K562 (cell line): ENCODE data around the gene IL1R1. TPM values are rescaled to one million over a fixed set of nuclear protein-coding genes. Genes with fewer than 3 reads are reported as not detected.

Experiments
- ATAC-seq: fragments of 200-7000 bp; cut with Tn5 transposase; 3 replicates; pipeline ENCODE4 v1.9.1; 2020; ENCODE audit warnings: moderate library complexity
- BruUV-seq: library from RNA; stranded (reverse); fragments of 400-500 nt; replicated peaks from 2 replicates; lab custom pipeline; 2021; lab: Mats Ljungman, UMichigan
- CTCF ChIA-PET: fragments of 300-600 bp; formaldehyde crosslinking; extraction: SDS; loops from one replicate; lab custom pipeline; 2021; ENCODE audit warnings: low intra/inter-chr PET ratio; lab: Yijun Ruan, JAX
- POLR2A ChIA-PET: fragments of 300-600, 350-650 bp; sonication (Branson Sonifier 250); formaldehyde crosslinking; extraction: SDS; loops from one replicate; lab custom pipeline; 2021; ENCODE audit warnings: antibody characterized with exemption, inconsistent platforms; lab: Yijun Ruan, JAX
- DNase-seq, 4 experiments: peaks; one replicate each; pipeline versions ENCODE4 v3.0.0 to v3.0.0-alpha.2; 2011 to 2018; ENCODE audit warnings: low spot score in 3 of 4, mixed read lengths in 3 of 4; ENCODE audit errors: extremely low read depth in 1 of 4
- FAIRE-seq: peaks from 2 replicates; lab custom pipeline; 2011; peaks lifted over from hg19 to GRCh38; lab: Jason Lieb, UNC
- H2AFZ ChIP-seq: 2 replicates; pipeline ENCODE4 v1.6.0; 2011; ENCODE audit warnings: low read depth, low read length, control low read depth, inconsistent platforms
- H3K27ac ChIP-seq: fragments of 200-600 bp; 3 replicates; pipeline ENCODE4 v1.8.0; 2011; ENCODE audit warnings: low read depth, mild to moderate bottlenecking, control low read depth, inconsistent platforms, low read length, moderate library complexity, mixed read lengths; ENCODE audit errors: extremely low read depth
- H3K27me3 ChIP-seq, 2 experiments: fragments of 300-600 bp in 1 of 2; 2 replicates in 1 of 2; 3 replicates in 1 of 2; pipeline versions ENCODE4 v1.6.0 to v1.8.0; 2011; ENCODE audit warnings: inconsistent platforms in 2 of 2, low read length in 2 of 2, mild to moderate bottlenecking in 1 of 2, mixed read lengths in 1 of 2, moderate library complexity in 1 of 2; ENCODE audit not compliant: control insufficient read depth in 2 of 2, insufficient read depth in 2 of 2
- H3K36me3 ChIP-seq: fragments of 300-600 bp; 3 replicates; pipeline ENCODE4 v1.8.0; 2011; ENCODE audit warnings: mild to moderate bottlenecking, low read length, inconsistent platforms; ENCODE audit not compliant: control insufficient read depth, insufficient read depth
- H3K4me1 ChIP-seq, 2 experiments: fragments of 200-600 bp in 1 of 2; replicated peaks in 1 of 2; 2 replicates in 1 of 2; 3 replicates in 1 of 2; pipeline versions ENCODE4 v1.5.1 to v1.8.0; 2011; ENCODE audit warnings: inconsistent platforms in 2 of 2, low read length in 2 of 2, mild to moderate bottlenecking in 1 of 2, mixed read lengths in 1 of 2, moderate library complexity in 1 of 2; ENCODE audit not compliant: control insufficient read depth in 2 of 2, insufficient read depth in 2 of 2
- H3K4me2 ChIP-seq: 2 replicates; pipeline ENCODE4 v1.6.1; 2011; ENCODE audit warnings: low read length, control low read depth, inconsistent platforms, mixed read lengths; ENCODE audit not compliant: insufficient read depth
- H3K4me3 ChIP-seq: fragments of 200-600 bp; sonication (generic), shearing (Covaris generic); 2 replicates; pipeline ENCODE4 v1.5.1; 2016; ENCODE audit warnings: control low read depth, inconsistent platforms
- H3K79me2 ChIP-seq: fragments of 200-600 bp; 3 replicates; pipeline ENCODE4 v1.8.0; 2011; ENCODE audit warnings: low read length, inconsistent platforms; ENCODE audit not compliant: control insufficient read depth, insufficient read depth
- H3K9ac ChIP-seq, 2 experiments: 2 replicates each; pipeline versions ENCODE4 v1.6.0 to v1.6.1; 2011; ENCODE audit warnings: low read depth in 2 of 2, low read length in 2 of 2, control low read depth in 1 of 2, inconsistent platforms in 1 of 2, mild to moderate bottlenecking in 1 of 2, mixed read lengths in 1 of 2; ENCODE audit not compliant: insufficient read depth in 1 of 2
- H3K9me1 ChIP-seq: one replicate; pipeline ENCODE4 v1.6.0; 2011; ENCODE audit warnings: inconsistent platforms, mild to moderate bottlenecking, low read length, moderate library complexity; ENCODE audit not compliant: control insufficient read depth, insufficient read depth
- H3K9me3 ChIP-seq: replicated peaks from 2 replicates; pipeline ENCODE4 v1.5.1; 2011; ENCODE audit warnings: low read depth, low read length, inconsistent platforms; ENCODE audit not compliant: control insufficient read depth, insufficient read depth
- H4K20me1 ChIP-seq: replicated peaks from 2 replicates; pipeline ENCODE4 v1.6.1; 2011; ENCODE audit warnings: low read length, inconsistent platforms, mixed read lengths; ENCODE audit not compliant: control insufficient read depth, insufficient read depth
- ARNT ChIP-seq, 2 experiments: fragments of 450-650 bp; IDR thresholded peaks; 2 replicates each; pipeline ENCODE4 v1.6.1; 2016; ENCODE audit warnings: mild to moderate bottlenecking in 1 of 2
- ASH1L ChIP-seq: fragments of 450-650 bp; IDR thresholded peaks from 2 replicates; pipeline ENCODE4 v1.6.1; 2018; ENCODE audit warnings: borderline replicate concordance, mild to moderate bottlenecking, low read depth; ENCODE audit not compliant: partially characterized antibody
- CAMTA2 ChIP-seq: fragments of 250-450 bp; sonication (Bioruptor Pico); conservative IDR thresholded peaks from 2 replicates; pipeline ENCODE4 v1.5.1; 2022
- CEBPB ChIP-seq: fragments of 450-650 bp; IDR thresholded peaks from 2 replicates; pipeline ENCODE4 v1.6.1; 2016; ENCODE audit warnings: missing genetic modification characterization, missing compliant biosample characterization
- GABPB2 ChIP-seq: fragments of 250-450 bp; sonication (Bioruptor Pico); conservative IDR thresholded peaks from 2 replicates; pipeline ENCODE4 v1.5.1; 2021; ENCODE audit warnings: mild to moderate bottlenecking
- KDM2B ChIP-seq: fragments of 250-450 bp; sonication (Bioruptor Pico); IDR thresholded peaks from 2 replicates; pipeline ENCODE4 v1.8.0; 2021; ENCODE audit warnings: mild to moderate bottlenecking, moderate library complexity
- NFATC3 ChIP-seq: fragments of 450-650 bp; IDR thresholded peaks from 2 replicates; pipeline ENCODE4 v1.6.1; 2017; ENCODE audit warnings: mild to moderate bottlenecking
- SIN3B ChIP-seq: fragments of 450-650 bp; IDR thresholded peaks from 2 replicates; pipeline ENCODE4 v1.6.1; 2017; ENCODE audit warnings: low read depth, mild to moderate bottlenecking, moderate library complexity
- ZBTB12 ChIP-seq: fragments of 250-450 bp; sonication (Bioruptor Pico); IDR thresholded peaks from 2 replicates; pipeline ENCODE4 v1.4.0; 2020
- ZNF217 ChIP-seq: sonication (generic); formaldehyde crosslinking; IDR thresholded peaks from 2 replicates; pipeline ENCODE4 v1.8.0; 2022; ENCODE audit warnings: mild to moderate bottlenecking, missing genetic modification reagents
- ZNF57 ChIP-seq: fragments of 450-650 bp; formaldehyde crosslinking; IDR thresholded peaks from 2 replicates; pipeline ENCODE4 v1.4.0; 2020; ENCODE audit warnings: mild to moderate bottlenecking, moderate library complexity
- ZNF699 ChIP-seq: fragments of 250-450 bp; sonication (Bioruptor Pico); IDR thresholded peaks from 2 replicates; pipeline ENCODE4 v1.8.0; 2021; ENCODE audit warnings: mild to moderate bottlenecking, moderate library complexity; ENCODE audit not compliant: insufficient replicate concordance
- ZSCAN29 ChIP-seq: fragments of 450-650 bp; IDR thresholded peaks from 2 replicates; pipeline ENCODE4 v1.6.1; 2017
- WGBS: fragments of 100-300 bp; shearing (Covaris generic); methylation state at CpG from one replicate; pipeline ENCODE4 v1.1.6; 2016; ENCODE audit warnings: low coverage, mixed read lengths; ENCODE audit not compliant: insufficient coverage; ENCODE audit errors: missing lambda C conversion rate; 5-methylcytosine and 5-hydroxymethylcytosine counted together
- in situ Hi-C: fragments of 300-500 bp; cut with MboI; formaldehyde crosslinking; loops from 4 replicates; pipeline ENCODE4 v1.15.0; 2018; ENCODE audit warnings: inconsistent platforms, mixed read lengths
- intact Hi-C: fragments of 100-400 bp; cut with micrococcal nuclease; formaldehyde crosslinking; loops from 2 replicates; pipeline ENCODE4 v1.14.2; 2022
- polyA plus RNA-seq, 8 experiments: library from polyadenylated mRNA; depleted of rRNA in 4 of 8; stranded (reverse) in 5 of 8; unstranded in 3 of 8; fragments of >200 nt; fragmentation: Nextera tagmentation in 2 of 8; fragmentation: Illumina TruSeq in 1 of 8; extraction: Ambion mirVana in 2 of 8; extraction: Trizol in 1 of 8; gene quantifications; 2 replicates each; pipeline versions ENCODE4 v1.2.1 to v1.2.3, GENCODE V29; 2011 to 2014; ENCODE audit warnings: inconsistent platforms in 1 of 8, missing spikeins in 1 of 8
- total RNA-seq, 7 experiments: library from RNA; depleted of rRNA in 6 of 7; stranded (reverse); fragments of >200 nt in 6 of 7; fragmentation: Illumina TruSeq in 2 of 7; extraction: Trizol in 2 of 7; gene quantifications; 2 replicates each; pipeline versions ENCODE4 v1.2.1 to v1.2.3, GENCODE V29; 2011 to 2021; ENCODE audit warnings: low replicate concordance in 1 of 7
- TF ChIP-seq, protein P1 (sequence below): IDR thresholded peaks from 2 replicates; pipeline ENCODE4 v1.6.1; 2011; ENCODE audit warnings: borderline replicate concordance, low read depth, mild to moderate bottlenecking, moderate library complexity, low read length; ENCODE audit not compliant: insufficient read depth, poor library complexity, severe bottlenecking

IL1R1 gene
- total and polyA plus RNA-seq, 9 of the 15 experiments (the other 6 are each of a cell fraction or from before 2014, with no cell fraction given) = 0.81 to 3.9 (median 1.6) TPM

DNA sequence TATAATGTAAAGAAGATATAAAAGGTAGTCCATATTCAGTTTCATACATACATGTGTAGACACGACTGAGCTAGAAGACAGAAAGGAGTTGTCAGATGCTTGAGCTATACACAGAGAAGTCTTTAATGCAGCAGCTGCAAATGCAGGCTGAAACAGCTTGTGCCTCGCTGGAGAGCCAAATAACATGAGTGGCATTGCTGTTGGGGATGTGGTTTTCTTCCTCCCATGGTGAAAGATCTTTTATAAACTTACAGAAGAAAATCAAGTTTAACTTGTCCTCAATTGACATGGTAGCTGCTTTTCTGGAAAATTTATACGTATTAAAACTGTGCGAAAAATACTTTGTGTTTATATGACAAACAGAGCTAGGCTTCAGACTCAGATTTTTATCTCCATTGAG lies 16.4 kb upstream of the IL1R1 start (continued):
- TF ChIP-seq GABPB2 (no peak), ZNF217 (no peak)

GRCh38 chr2:102126660-102127059 lies 15.9 kb upstream of the IL1R1 start:
- Histone ChIP-seq H3K9me3 (no peaks in the 10 kb centered on the region), H3K4me1 (no peaks in the 10 kb centered on the region), H3K4me3 (no peak overlapping the region), H3K27me3 (no peaks in the 10 kb centered on the region), H4K20me1 (no peaks in the 10 kb centered on the region), H3K9me1 (no peaks in the 10 kb centered on the region), H3K4me2 (no peak overlapping the region), H2AFZ (no peak overlapping the region), H3K36me3 (no peaks in the 10 kb centered on the region), H3K27ac (no peak overlapping the region), H3K9ac (no peak overlapping the region), H3K79me2 (no peaks in the 10 kb centered on the region)
- ChIA-PET POLR2A (interaction anchor here (0.7 to 1.6 kb wide), 6 partner anchors 9 to 76 kb away, joined by 3 to 10 read pairs (median 3); no protein-coding TSS in a partner anchor), CTCF (no interaction called here)
- FAIRE-seq (no peak), ATAC-seq (no peak), DNase-seq (no peak)
- TF ChIP-seq SIN3B (no peak), ARNT (IDR thresholded peaks at IDR 0.05) (no peak), KDM2B (CRISPR knock-in tag) (no peak), ZSCAN29 (no peak), ASH1L (no peak), ZNF57 (CRISPR knock-in tag) (no peak), NFATC3 (no peak), CEBPB (tag) (no peak), ZBTB12 (no peak), CAMTA2 (CRISPR knock-in tag) (no peak), ZNF699 (CRISPR knock-in tag) (no peak)
- TF ChIP-seq, protein P1, sequence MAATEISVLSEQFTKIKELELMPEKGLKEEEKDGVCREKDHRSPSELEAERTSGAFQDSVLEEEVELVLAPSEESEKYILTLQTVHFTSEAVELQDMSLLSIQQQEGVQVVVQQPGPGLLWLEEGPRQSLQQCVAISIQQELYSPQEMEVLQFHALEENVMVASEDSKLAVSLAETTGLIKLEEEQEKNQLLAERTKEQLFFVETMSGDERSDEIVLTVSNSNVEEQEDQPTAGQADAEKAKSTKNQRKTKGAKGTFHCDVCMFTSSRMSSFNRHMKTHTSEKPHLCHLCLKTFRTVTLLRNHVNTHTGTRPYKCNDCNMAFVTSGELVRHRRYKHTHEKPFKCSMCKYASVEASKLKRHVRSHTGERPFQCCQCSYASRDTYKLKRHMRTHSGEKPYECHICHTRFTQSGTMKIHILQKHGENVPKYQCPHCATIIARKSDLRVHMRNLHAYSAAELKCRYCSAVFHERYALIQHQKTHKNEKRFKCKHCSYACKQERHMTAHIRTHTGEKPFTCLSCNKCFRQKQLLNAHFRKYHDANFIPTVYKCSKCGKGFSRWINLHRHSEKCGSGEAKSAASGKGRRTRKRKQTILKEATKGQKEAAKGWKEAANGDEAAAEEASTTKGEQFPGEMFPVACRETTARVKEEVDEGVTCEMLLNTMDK = no peak
- no TSS peak for BruUV-seq
- in situ Hi-C loops = no loop called here
- intact Hi-C loops = no loop called here
- WGBS = 17% methylated on average over 2 of the region's 2 CpGs
